Right lobe of liver (tissue), 6 donors: Measurements from ENCODE around the gene MRPL36. TPM values are rescaled to one million over a fixed set of nuclear protein-coding genes. Genes with fewer than 3 reads are reported as not detected.

Source experiments
- ATAC-seq, 4 donors: fragments of 200-7000 bp; cut with Tn5 transposase; one replicate each; pipeline ENCODE4 v1.9.1; 2020; ENCODE audit warnings: mild to moderate bottlenecking in 4 of 4, moderate library complexity in 4 of 4
- DNase-seq, 3 donors: peaks; one replicate each; pipeline ENCODE4 v3.0.0-alpha.2; 2020
- H3K27ac ChIP-seq, 3 donors: fragments of 200-600 bp; one replicate each; pipeline ENCODE4 v1.8.0; 2022
- H3K27me3 ChIP-seq, 2 donors: fragments of 200-600 bp; one replicate each; pipeline ENCODE4 v1.8.0; 2022
- H3K36me3 ChIP-seq, 4 donors: fragments of 200-600 bp; sonication (generic) in 1 of 4; one replicate each; pipeline versions ENCODE4 v1.5.1 to v1.8.0; 2017 to 2022; ENCODE audit warnings: control low read depth in 1 of 4
- H3K4me1 ChIP-seq, 4 donors: fragments of 200-600 bp; sonication (generic) in 1 of 4; one replicate each; pipeline versions ENCODE4 v1.5.1 to v1.8.0; 2017 to 2022; ENCODE audit warnings: control low read depth in 1 of 4
- H3K4me3 ChIP-seq, 3 donors: fragments of 200-600 bp; one replicate each; pipeline ENCODE4 v1.8.0; 2022
- H3K9me3 ChIP-seq, 4 donors: fragments of 200-600 bp; sonication (generic) in 1 of 4; one replicate each; pipeline versions ENCODE4 v1.5.1 to v1.8.0; 2017 to 2022; ENCODE audit warnings: control low read depth in 1 of 4
- POLR2A ChIP-seq: fragments of 450-650 bp; IDR thresholded peaks from one replicate; pipeline ENCODE4 v1.6.1; 2017; ENCODE audit warnings: antibody characterized with exemption, mild to moderate bottlenecking
- WGBS: methylation state at CpG from one replicate; pipeline ENCODE4 v1.1.6; 2018; ENCODE audit warnings: low coverage, low lambda C conversion rate; ENCODE audit not compliant: insufficient coverage; ENCODE audit errors: missing lambda C conversion rate; 5-methylcytosine and 5-hydroxymethylcytosine counted together
- intact Hi-C, 2 donors: fragments of 100-400 bp; cut with DNase I; formaldehyde crosslinking; loops; one replicate each; pipeline versions ENCODE4 v1.11.2 to v1.14.1; 2022
- total RNA-seq, 6 experiments: library from RNA; depleted of rRNA in 2 of 6; stranded (reverse); fragments of >200 nt in 2 of 6; fragmentation: NEBNext Ultra II Directional in 3 of 6; extraction: Animal tissue kit (Norgen Biotek cat#: 25700) in 3 of 6; gene quantifications; one replicate each; pipeline versions ENCODE4 v1.1.0 to v1.2.4, GENCODE V29; 2016 to 2023
- TF ChIP-seq, protein P1 (sequence below), 4 donors: fragments of 200-600 bp in 3 of 4; fragments of 450-650 bp in 1 of 4; IDR thresholded peaks; one replicate each; pipeline versions ENCODE4 v1.5.1 to v1.8.0; 2016 to 2022; ENCODE audit warnings: antibody characterized with exemption in 4 of 4, mild to moderate bottlenecking in 2 of 4
- donor health status: DM: no; HTN: yes; CAD: no.
- donor health status: DM: no; HTN: no; CAD: no.
- donor health status: DM: no; HTN: no; CAD: no.
- donor health status: DM: no; HTN: yes; CAD: no.
- donor health status: DM: no; HTN: yes; CAD: no.

MRPL36 gene
- total RNA-seq, 6 experiments from 2014 or later: 30.7 to 40.0 (median 35.5) TPM

DNA sequence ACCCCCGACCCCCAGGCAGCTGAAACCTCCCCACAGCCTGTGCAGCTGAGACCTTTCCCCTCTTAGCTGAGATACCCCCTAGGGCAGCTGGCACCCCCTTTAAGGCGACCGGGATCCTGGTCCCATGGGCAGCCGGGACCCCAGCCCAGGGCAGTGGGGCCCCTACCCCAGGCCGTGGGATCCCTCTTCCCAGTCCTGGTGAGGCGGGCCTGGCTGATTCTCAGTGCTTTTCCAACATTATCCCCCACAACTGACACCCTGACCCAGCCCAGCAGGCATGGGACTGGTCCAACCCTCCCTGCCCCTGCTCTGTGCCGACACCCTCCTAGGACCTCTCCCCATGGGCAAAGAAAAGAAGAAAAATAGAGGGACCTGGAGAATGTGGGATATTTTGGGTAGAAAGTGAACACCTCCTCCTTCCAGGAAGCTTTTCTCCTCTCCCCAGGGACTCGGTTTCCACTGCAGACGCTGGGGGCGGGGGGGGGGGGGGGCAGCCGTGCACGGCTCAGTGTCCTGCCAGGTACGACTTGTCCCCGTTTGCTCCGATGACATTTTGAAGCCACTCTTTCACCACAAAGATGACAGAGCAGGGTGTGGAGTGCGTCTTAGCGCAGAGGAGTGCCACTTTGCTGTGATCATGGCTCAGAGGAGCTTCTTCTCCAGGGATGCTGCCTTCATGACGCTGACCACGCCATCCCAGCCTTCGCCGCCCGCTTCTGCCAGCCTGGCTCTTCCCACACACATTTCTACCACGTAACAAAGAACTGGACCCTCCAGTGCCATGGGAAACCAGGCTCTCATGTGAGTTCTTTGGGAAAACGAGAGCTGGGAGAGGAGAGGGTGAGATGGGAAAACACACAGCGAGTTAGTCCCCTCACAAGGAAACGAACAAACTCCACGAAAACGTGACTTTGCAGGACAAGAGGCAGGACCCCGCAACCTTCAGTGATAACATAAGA is 47.5 kb downstream of the MRPL36 start:
- Histone ChIP-seq H3K27me3 (no peaks in the 10 kb centered on the region), H3K4me3 (no peak overlapping the region), H3K4me1 (no peaks in the 10 kb centered on the region), H3K36me3 (no peaks in the 10 kb centered on the region), H3K9me3 (no peaks in the 10 kb centered on the region), H3K27ac (no peak overlapping the region)
- peak in 1 of 3 donors; percentile 31 for DNase-seq
- TF ChIP-seq, protein P1, sequence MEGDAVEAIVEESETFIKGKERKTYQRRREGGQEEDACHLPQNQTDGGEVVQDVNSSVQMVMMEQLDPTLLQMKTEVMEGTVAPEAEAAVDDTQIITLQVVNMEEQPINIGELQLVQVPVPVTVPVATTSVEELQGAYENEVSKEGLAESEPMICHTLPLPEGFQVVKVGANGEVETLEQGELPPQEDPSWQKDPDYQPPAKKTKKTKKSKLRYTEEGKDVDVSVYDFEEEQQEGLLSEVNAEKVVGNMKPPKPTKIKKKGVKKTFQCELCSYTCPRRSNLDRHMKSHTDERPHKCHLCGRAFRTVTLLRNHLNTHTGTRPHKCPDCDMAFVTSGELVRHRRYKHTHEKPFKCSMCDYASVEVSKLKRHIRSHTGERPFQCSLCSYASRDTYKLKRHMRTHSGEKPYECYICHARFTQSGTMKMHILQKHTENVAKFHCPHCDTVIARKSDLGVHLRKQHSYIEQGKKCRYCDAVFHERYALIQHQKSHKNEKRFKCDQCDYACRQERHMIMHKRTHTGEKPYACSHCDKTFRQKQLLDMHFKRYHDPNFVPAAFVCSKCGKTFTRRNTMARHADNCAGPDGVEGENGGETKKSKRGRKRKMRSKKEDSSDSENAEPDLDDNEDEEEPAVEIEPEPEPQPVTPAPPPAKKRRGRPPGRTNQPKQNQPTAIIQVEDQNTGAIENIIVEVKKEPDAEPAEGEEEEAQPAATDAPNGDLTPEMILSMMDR (IDR thresholded peaks at IDR 0.05): no peak
- no peak for TF ChIP-seq POLR2A
- ATAC-seq: peak in 1 of 4 donors; percentile 13
- WGBS: 59% methylated on average over 15 of the region's 29 CpGs
- intact Hi-C loops: no loop called here

DNA sequence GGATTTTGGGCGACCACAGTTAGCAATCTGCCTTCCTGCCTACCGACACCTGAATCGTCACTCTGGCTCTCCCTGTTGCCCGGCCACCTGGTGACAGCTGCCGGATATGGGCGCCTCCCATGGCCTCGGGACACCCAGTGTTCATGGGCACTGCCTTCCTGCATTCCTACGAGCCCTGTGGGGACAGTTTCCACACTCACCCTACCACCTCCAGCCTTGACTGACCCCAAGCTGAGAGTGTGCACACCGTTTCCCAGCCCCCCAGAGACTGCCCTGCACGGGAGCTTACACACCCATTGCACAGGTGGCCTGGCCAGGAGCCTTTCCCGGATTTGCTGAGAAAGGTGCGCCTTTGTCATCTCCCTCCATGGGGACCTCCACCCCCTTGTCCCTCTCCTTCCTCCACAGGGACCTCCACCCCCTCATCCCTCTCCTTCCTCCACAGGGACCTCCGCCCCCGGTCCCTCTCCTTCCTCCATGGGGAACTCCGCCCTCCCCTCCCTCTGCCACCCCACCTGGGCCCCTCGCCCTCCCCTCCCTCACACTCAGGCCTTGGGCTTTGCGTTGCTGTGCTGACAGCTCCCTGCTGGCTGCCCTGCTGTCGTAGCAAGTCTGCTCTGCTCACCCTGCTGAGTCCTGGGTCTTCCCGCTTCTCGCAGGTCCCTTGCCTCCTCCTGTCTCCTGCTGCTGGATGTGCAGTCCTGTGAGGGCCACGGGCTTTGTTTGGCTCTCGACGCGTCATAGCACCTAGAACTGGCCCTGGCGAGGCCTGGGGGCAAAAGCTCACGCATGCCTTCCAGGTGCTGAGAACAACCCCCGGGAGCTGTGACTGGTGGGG is 48.4 kb downstream of the MRPL36 start:
- Histone ChIP-seq H3K4me3 (no peak overlapping the region), H3K4me1 (no peaks in the 10 kb centered on the region), H3K27ac (no peak overlapping the region), H3K27me3 (no peaks in the 10 kb centered on the region), H3K36me3 (no peaks in the 10 kb centered on the region), H3K9me3 (no peaks in the 10 kb centered on the region)
- 30% methylated on average over 12 of the region's 27 CpGs for WGBS
- TF ChIP-seq POLR2A: no peak
- TF ChIP-seq, protein P1 (IDR thresholded peaks at IDR 0.05): no peak
- DNase-seq: peak in 2 of 3 donors; percentile 35 to 44
- intact Hi-C loops: no loop called here
- ATAC-seq: peak in 2 of 4 donors; percentile 6 to 10

DNA sequence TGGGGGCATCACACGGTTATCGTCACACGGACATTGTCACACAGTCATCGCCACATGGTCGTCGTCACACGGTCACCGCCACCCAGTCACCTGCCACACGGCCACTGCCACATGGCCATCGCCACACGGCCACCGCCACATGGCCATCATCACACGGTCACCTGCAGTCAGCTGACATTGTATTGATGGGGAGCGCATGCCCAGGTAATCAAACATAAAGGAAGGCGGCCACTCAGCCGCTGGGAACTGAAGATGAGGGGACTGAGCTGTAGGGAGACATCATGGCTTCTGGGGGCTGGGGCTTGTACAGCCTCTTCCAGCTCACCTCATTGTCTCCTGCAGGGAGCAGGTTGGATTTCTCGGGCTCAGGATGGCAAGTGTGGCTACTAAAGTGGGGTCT is 49.2 kb downstream of the MRPL36 start:
- intact Hi-C loops: no loop called here
- DNase-seq (peak in 2 of 3 donors; percentile 10 to 13), ATAC-seq (no peak)
- Histone ChIP-seq H3K27me3 (no peaks in the 10 kb centered on the region), H3K4me1 (no peaks in the 10 kb centered on the region), H3K27ac (no peak overlapping the region), H3K4me3 (no peak overlapping the region), H3K36me3 (no peaks in the 10 kb centered on the region), H3K9me3 (no peaks in the 10 kb centered on the region)
- TF ChIP-seq, protein P1 (IDR thresholded peaks at IDR 0.05): no peak
- no peak for TF ChIP-seq POLR2A
- WGBS: no CpG with 5 or more reads among the region's 17 CpGs

DNA sequence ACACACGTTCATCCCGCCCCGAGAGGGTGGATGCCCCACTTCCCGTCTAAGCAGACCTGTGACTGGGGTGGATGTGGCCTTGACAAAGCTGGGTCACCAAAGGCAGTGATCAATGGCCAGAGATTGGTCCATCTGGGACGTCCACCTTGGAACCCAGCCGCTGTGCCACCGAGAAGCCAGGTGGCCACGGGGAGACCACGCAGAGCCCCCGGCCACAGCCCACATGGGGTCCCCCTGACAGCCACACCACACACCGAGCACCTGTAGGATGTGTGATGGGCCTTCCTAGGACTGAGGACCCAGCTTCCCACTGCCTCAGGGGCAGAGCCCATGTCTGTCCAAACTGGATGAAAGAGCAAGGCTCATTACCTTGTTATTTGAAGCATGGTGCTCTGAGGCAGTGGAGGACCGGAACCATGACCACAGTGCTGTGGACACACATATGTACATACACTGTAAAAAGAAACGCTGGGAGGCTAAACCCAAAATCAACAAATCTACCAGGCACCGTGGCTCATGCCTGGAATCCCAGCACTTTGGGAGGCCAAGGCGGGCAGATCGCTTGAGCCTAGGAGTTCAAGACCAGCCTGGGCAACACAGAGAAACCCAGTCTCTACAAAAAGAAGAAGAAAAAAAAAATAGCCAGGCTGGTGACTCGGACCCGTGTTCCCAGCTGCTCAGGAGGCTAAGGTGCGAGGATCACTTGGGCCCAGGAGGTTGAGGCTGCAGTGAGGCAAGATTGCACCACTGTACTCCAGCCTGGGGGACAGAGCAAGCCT is 50.1 kb downstream of the MRPL36 start:
- WGBS: 70% methylated on average over 8 of the region's 19 CpGs
- Histone ChIP-seq H3K4me3 (no peak overlapping the region), H3K9me3 (no peaks in the 10 kb centered on the region), H3K27me3 (no peaks in the 10 kb centered on the region), H3K36me3 (no peaks in the 10 kb centered on the region), H3K4me1 (no peaks in the 10 kb centered on the region), H3K27ac (no peak overlapping the region)
- no peak for ATAC-seq
- TF ChIP-seq, protein P1 (IDR thresholded peaks at IDR 0.05): no peak
- TF ChIP-seq POLR2A: no peak
- DNase-seq: peak in 2 of 3 donors; percentile 13 to 23
- intact Hi-C loops: no loop called here
